HG02884 (cell line): ENCODE data around the gene NOP14.
"Not testable (repeated sequence)": the region's sequence is repeated elsewhere in the genome, so short reads cannot be mapped to it uniquely, and the experiment has no call there.

Source experiments
- ATAC-seq: cut with Tn5 transposase; IDR thresholded peaks from one replicate; pipeline ENCODE4 v1.9.1; 2021; ENCODE audit warnings: mild to moderate bottlenecking, moderate library complexity; ENCODE audit not compliant: unreplicated experiment

NOP14 gene

DNA sequence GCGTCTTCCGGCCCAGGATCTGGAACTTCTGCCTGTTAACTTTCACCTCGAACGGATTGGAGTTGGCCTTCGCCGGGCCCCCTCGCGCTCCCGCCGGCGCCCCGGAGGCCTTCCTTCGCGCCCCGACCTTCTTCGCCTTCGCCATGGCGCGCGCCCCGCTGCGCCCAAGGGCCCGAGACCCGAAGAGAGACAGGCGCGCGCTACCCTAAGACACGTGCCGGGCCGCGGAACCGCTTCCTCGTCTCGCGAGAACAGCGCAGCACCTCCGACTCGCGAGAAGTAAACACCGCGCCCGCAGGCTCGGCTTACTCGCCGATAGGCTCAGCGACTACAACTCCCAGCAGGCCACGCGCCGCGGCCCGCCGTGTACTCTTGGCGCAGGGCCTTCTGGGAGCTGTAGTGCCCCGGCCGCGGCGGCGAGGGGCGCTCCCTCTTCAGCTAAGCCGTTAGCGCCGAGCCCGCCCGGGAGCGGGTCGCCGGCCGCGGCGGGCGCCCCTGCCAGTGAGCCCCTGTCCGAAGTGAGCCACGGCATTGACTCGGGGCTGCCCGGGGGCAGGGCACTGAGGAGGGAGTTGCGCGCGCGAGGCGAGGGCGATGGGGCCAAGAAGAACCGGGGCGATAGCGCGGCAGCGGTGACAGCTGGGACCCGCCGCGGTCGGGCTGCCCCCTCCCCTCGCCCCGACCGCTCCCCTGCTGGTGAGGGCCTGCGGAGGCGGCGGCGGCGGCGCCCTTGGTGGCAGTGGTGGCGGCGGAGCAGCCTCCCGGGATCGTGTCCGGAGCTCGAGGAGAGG is at the start of gene NOP14, which contains the start of gene GRK4:
Gene NOP14 (minus strand): TSS at position 232 of the 791 bp plus-strand sequence. CDS start 87 bp downstream, at position 145.
Gene GRK4 (plus strand): TSS at position 397 of the 791 bp plus-strand sequence. CDS start 500 bp downstream, outside the sequence.
- ATAC-seq = peak; percentile 84

DNA sequence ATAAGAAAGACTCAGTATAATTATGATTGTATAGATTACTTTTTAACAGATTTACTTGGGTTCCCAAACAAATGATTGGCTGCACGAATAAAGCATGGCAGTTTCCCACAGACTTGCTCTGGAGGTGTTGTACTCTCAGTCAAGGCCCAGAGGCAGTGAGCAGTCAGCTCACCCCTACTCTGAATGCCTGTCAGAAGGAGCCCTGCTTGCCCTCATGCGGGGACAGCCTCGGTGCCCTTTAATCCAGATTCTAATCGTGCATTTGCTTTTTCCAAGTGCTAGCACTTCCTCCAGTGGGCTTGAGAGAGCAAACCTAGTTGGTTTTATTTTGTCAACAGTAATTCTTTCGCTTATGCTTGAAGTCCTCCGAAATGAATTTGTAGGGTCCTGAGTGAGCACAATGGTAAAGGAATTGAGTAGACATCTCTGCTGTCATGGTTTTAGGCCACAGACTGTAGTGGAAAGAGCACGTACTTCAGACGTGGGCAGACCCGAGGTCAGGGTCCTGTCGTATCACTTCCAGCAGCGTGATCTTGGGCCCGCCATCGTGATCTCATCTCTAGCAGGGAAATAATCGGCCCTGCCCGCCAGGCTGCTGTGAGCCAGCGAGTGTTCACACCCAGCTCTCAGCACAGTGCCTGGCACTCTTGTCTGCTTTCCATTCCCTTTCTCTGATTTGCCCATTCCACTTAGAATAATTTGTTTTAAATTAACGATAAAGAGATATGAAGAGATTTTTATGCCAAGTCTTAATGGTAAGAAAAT is 48.4 kb upstream of the NOP14 start:
- ATAC-seq = no peak

GRCh38 chr4:3010998-3011397 is 47.8 kb upstream of the NOP14 start:
- no peak for ATAC-seq

DNA sequence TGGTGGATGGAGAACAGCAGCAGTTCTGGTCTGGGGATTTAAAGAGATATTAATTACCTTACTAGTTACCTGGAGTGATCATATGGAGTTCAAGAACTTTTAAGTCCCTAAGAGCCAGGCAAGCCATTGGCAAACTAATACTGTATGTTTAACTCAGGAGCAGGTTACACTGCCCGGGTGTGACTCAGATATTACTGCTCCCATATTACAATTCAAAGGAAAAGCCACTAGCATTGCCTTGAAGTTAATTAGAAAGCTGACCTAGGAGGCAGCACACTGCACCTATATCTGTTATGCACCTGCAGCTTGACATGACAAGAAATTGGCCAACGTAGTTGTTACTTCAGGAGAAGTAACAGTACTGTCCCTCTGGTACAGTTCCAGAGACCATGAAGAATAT is 47.4 kb upstream of the NOP14 start:
- no peak for ATAC-seq

- no peak for ATAC-seq
Measured at GRCh38 chr4:3009422-3009821, 46.2 kb upstream of the NOP14 start.

- ATAC-seq = no peak
Measured at GRCh38 chr4:3007724-3008123, 44.5 kb upstream of the NOP14 start.

GRCh38 chr4:2996415-2996814 is 33.2 kb upstream of the NOP14 start:
- no peak for ATAC-seq

- ATAC-seq = no peak
Measured at GRCh38 chr4:2995546-2996265, 32.5 kb upstream of the NOP14 start.

GRCh38 chr4:2994917-2995316 is 31.7 kb upstream of the NOP14 start:
- no peak for ATAC-seq

DNA sequence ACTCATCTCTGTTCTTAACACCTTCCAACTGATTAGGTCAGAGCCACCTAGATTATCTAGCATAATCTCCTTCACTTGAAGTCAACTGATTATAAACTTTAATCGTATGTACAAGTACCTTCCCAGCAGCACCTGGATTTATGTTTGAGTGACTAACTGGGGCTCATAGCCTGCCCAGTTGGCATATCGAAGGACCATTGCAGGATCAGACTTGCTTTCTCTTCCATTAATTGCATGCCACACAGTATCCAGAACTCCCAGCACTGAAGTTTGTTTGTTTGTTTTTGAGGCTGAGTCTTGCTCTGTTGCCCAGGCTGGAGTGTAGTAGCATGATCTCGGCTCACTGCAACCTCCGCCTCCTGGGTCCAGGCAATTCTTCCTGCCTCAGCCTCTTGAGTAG is 28.0 kb upstream of the NOP14 start:
- no peak for ATAC-seq

DNA sequence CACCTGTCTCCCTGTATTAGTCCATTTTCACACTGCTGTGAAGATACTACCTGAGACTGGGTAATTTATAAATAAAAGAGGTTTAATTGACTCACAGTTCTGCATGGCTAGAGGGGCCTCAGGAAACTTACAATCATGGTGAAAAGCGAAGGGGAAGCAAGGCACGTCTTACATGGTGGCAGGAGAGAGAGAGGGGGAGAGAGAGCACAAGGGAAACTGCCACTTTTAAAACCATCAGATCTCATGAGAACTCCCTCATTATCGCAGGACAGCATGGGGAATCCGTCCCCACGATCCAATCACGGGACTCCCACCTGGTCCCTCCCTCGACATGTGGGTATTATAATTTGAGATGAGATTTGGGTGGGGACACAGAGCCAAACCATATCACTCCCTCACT is 20.5 kb upstream of the NOP14 start:
- not testable (repeated sequence) for ATAC-seq

DNA sequence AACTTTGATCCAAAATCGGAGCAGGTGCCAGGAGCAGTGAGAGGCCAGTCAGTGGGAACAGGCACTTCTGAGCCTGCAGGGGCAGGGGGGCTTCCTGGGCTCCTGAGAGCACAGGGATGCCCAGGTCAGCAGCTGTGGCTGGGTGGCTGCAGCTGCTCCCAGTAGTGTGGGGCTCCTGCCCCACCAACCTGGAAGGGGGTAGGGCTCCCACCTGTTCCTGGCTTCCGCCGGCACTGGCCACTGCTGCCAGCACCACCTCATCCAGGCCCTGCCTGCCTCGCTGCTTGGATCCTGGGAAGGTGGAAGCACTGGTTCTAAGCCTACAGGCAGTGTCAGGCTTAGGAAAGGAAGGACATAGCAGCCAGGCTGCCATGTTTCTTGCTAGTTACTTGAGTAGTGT is 18.8 kb upstream of the NOP14 start:
- ATAC-seq = no peak

DNA sequence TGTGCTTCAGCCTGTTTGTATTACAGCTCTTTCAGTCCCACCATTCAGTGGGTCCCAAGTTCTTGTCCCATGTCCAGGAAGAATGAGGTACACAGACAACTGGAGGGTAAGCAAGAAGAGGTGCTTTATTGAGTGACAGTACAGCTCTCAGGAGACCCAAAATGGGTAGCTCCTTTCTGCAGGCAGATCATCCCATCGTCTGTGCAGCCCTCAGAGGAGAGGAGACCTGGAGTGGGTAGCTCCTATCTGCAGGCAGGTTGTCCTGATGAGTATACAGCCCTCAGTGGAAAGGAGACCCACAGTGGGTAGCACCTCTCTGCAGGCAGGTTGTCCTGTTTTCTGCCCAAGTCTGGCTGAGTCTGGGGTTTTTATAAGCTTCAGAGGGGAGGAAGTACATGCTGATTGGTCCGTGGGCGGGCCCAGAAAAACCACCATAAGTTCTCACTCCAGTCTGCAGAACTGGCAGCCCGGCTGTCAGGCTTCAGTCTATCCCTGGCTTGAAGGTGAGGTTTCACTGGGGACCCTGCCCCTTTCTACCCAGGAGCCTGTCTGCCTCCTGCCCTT is 18.1 kb upstream of the NOP14 start:
- no peak for ATAC-seq

- ATAC-seq = no peak
Measured at GRCh38 chr4:2977211-2978088, 14.2 kb upstream of the NOP14 start.

- ATAC-seq = no peak
Measured at GRCh38 chr4:2971275-2971674, 8.1 kb upstream of the NOP14 start.

DNA sequence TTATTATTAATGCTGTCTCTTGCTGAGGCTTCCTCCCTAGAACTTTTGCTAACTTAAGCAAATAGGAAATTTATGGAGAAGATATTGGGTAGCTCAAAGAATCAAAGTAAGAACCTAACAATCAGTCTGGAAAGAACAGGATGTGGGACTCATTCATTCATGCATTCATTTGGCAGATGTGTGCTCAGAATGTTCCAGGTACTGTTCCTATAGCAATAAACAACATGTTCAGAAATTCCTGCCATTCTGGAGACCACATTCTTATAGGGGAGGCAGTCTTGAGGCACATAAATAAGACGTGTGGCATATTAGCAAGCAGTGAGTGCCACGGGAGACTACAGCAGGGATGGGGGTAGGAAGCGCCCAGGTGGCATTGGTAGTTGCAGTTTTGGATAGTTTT is 5.2 kb upstream of the NOP14 start:
- ATAC-seq = no peak

DNA sequence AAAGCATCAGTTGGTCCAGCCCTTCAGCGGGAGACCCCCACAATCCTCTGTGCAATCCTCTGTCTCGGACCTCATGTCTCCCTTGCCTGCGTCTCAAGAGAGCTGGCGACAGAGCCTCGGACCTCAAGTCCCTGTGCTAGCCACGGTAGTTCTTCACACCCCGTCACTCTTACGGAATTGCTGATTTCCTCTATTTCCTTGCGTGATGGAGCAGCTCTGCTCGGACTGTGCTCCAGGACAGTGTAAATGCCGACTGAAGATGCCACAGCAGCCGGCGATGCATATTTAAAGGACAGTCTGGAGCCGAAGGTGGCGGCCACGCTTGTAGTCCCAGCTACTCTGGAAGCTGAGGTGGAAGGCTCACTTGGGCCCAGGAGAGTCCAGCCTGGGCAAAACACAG is 2.1 kb upstream of the NOP14 start:
- ATAC-seq = no peak

- no peak for ATAC-seq
Measured at GRCh38 chr4:2964706-2965258, 1.6 kb upstream of the NOP14 start.

GRCh38 chr4:2963966-2964471 is 813 bp upstream of the NOP14 start:
- peak; percentile 22 for ATAC-seq
